K562 (cell line): ENCODE data around the gene DEDD. TPM values are rescaled to one million over a fixed set of nuclear protein-coding genes. Genes with fewer than 3 reads are reported as not detected.

Experiments used
- CBX1 ChIP-seq: sonication (generic); IDR thresholded peaks from 2 replicates; pipeline ENCODE4 v1.6.1; 2016; ENCODE audit warnings: antibody characterized with exemption, low read depth, mild to moderate bottlenecking
- CHD7 ChIP-seq: fragments of 200-600 bp; sonication (generic); IDR thresholded peaks from one replicate; pipeline ENCODE4 v1.6.1; 2012; ENCODE audit warnings: mild to moderate bottlenecking, low read depth, low read length, inconsistent platforms
- E2F5 ChIP-seq: sonication (generic); formaldehyde crosslinking; IDR thresholded peaks from 2 replicates; pipeline ENCODE4 v1.8.0; 2022; ENCODE audit warnings: mild to moderate bottlenecking, missing genetic modification reagents
- ELF2 ChIP-seq: fragments of 250-450 bp; sonication (Bioruptor Pico); IDR thresholded peaks from 2 replicates; pipeline ENCODE4 v1.5.0; 2021; ENCODE audit warnings: mild to moderate bottlenecking
- ETS2 ChIP-seq: IDR thresholded peaks from 2 replicates; pipeline ENCODE4 v1.6.1; 2016; ENCODE audit warnings: borderline replicate concordance, missing genetic modification characterization, mild to moderate bottlenecking, moderate library complexity, missing compliant biosample characterization; ENCODE audit not compliant: poor library complexity, severe bottlenecking
- KDM5B ChIP-seq: fragments of 200-600 bp; sonication (generic); IDR thresholded peaks from 2 replicates; pipeline ENCODE4 v1.6.1; 2012; ENCODE audit warnings: low read depth, mild to moderate bottlenecking, moderate library complexity, low read length, control low read depth, inconsistent platforms; ENCODE audit not compliant: insufficient replicate concordance
- RBBP5 ChIP-seq: fragments of 200-600 bp; sonication (generic); IDR thresholded peaks from 2 replicates; pipeline ENCODE4 v1.6.1; 2012; ENCODE audit warnings: borderline replicate concordance, mild to moderate bottlenecking, low read length, control low read depth, inconsistent platforms; ENCODE audit not compliant: insufficient read depth, poor library complexity, severe bottlenecking
- SIN3A ChIP-seq, 2 experiments: fragments of 150-350 bp in 1 of 2; IDR thresholded peaks; 2 replicates each; pipeline ENCODE4 v1.6.1; 2011 to 2016; ENCODE audit warnings: borderline replicate concordance in 2 of 2, low read depth in 2 of 2, low read length in 2 of 2, mild to moderate bottlenecking in 2 of 2, moderate library complexity in 2 of 2; ENCODE audit not compliant: control insufficient read depth in 1 of 2
- SREBF1 ChIP-seq: fragments of 150-350 bp; IDR thresholded peaks from 2 replicates; pipeline ENCODE4 v1.6.1; 2014; ENCODE audit warnings: antibody characterized with exemption, low read depth, low read length, borderline replicate concordance
- STAT5B ChIP-seq: fragments of 250-450 bp; sonication (Bioruptor Pico); IDR thresholded peaks from 2 replicates; pipeline ENCODE4 v1.8.0; 2021; ENCODE audit warnings: mild to moderate bottlenecking, inconsistent platforms
- THRAP3 ChIP-seq: fragments of 450-650 bp; IDR thresholded peaks from 2 replicates; pipeline ENCODE4 v1.6.1; 2016; ENCODE audit warnings: mild to moderate bottlenecking, inconsistent platforms, borderline replicate concordance
- ZFP36 ChIP-seq: fragments of 150-350 bp; IDR thresholded peaks from 2 replicates; pipeline ENCODE4 v1.6.1; 2018; ENCODE audit warnings: low read length, low read depth; ENCODE audit not compliant: partially characterized antibody
- ZNF311 ChIP-seq: fragments of 250-450 bp; sonication (Bioruptor Pico); IDR thresholded peaks from 2 replicates; pipeline ENCODE4 v1.4.0; 2020; ENCODE audit warnings: mild to moderate bottlenecking, moderate library complexity
- polyA plus RNA-seq, 8 experiments: library from polyadenylated mRNA; depleted of rRNA in 4 of 8; stranded (reverse) in 5 of 8; unstranded in 3 of 8; fragments of >200 nt; fragmentation: Nextera tagmentation in 2 of 8; fragmentation: Illumina TruSeq in 1 of 8; extraction: Ambion mirVana in 2 of 8; extraction: Trizol in 1 of 8; gene quantifications; 2 replicates each; pipeline versions ENCODE4 v1.2.1 to v1.2.3, GENCODE V29; 2011 to 2014; ENCODE audit warnings: inconsistent platforms in 1 of 8, missing spikeins in 1 of 8
- total RNA-seq, 7 experiments: library from RNA; depleted of rRNA in 6 of 7; stranded (reverse); fragments of >200 nt in 6 of 7; fragmentation: Illumina TruSeq in 2 of 7; extraction: Trizol in 2 of 7; gene quantifications; 2 replicates each; pipeline versions ENCODE4 v1.2.1 to v1.2.3, GENCODE V29; 2011 to 2021; ENCODE audit warnings: low replicate concordance in 1 of 7

DEDD gene
- total and polyA plus RNA-seq, 9 of the 15 experiments (the other 6 are each of a cell fraction or from before 2014, with no cell fraction given): 11.6 to 41.0 (median 16.8) TPM

- TF ChIP-seq ELF2 (peak; percentile 68), ETS2 (tag) (no peak), CHD7 (no peak), KDM5B (no peak), ZFP36 (no peak), SIN3A (IDR thresholded peaks at IDR 0.05; ENCODE audit: borderline replicate concordance in 2 of 2, control insufficient read depth in 1 of 2, low read depth in 2 of 2, low read length in 2 of 2) (peak in 1 of 2 experiments; percentile 51; a peak in 2 of 4 replicates), RBBP5 (peak; percentile 51), THRAP3 (no peak), E2F5 (CRISPR knock-in tag) (no peak), CBX1 (peak; percentile 88), STAT5B (CRISPR knock-in tag) (no peak), ZNF311 (CRISPR knock-in tag) (no peak), SREBF1 (no peak)
Measured at GRCh38 chr1:161159087-161159912, 26.8 kb upstream of the DEDD start, which contains the start of gene USP21 (continued).
